GM10266 (cell line): Measurements from ENCODE around the gene PHYKPL.

Experiments used
- DNase-seq: peaks from one replicate; pipeline ENCODE4 v3.0.0; 2012; ENCODE audit errors: extremely low spot score
- TF ChIP-seq, protein P1 (sequence below): IDR thresholded peaks from 2 replicates; pipeline ENCODE4 v1.5.1; 2012; ENCODE audit warnings: mild to moderate bottlenecking, low read depth; ENCODE audit not compliant: control insufficient read depth, insufficient read depth; ENCODE audit errors: missing control alignments

PHYKPL gene

DNA sequence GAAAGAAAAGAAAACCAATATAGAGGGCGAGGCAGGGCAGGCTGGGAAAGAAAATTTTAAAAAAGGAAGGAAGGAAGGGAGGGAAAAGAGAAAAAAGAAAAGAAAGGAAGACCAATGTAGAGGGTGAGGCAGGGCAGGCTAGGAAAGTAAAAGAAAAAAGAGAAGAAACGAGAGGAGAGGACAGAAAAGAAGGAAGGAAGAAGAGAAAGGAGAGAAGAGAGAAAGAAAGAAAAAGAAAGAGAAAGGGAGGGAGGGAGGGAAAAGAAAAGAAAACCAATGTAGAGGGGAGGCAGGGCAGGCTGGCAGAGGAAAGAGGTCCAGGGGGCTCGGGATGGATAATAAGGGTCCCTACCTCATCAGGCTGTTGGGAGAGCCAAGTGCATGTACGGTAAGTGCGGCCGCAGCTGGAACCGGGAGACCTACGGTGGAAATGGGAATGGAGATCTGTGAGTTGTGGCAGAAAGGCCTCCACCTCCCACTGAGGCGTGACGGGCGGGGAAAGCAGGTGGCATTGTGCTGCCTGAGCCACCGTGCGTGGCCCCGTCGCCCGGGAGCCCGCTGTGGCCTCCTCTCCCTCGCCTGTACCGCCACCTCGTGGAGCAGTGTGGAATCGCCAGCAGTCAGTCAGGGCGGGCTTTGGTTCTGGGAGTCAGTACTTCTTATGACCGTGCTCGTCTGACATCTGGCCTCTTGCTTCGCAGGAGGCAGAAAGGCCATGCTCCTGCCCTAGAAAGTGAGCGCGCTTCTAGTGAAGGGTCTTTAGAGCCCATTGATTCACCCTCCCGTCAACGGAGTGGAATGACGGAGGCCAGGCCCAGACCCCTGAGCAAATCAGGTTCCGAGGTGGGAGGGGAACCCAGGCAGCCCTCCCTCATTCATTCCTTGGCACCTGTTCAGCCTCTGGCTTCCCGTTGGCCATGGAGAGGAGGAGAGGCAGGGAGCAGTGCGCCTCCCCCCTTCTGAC is 68.5 kb downstream of the PHYKPL start:
- DNase-seq, result peak; percentile 94
- TF ChIP-seq, protein P1, sequence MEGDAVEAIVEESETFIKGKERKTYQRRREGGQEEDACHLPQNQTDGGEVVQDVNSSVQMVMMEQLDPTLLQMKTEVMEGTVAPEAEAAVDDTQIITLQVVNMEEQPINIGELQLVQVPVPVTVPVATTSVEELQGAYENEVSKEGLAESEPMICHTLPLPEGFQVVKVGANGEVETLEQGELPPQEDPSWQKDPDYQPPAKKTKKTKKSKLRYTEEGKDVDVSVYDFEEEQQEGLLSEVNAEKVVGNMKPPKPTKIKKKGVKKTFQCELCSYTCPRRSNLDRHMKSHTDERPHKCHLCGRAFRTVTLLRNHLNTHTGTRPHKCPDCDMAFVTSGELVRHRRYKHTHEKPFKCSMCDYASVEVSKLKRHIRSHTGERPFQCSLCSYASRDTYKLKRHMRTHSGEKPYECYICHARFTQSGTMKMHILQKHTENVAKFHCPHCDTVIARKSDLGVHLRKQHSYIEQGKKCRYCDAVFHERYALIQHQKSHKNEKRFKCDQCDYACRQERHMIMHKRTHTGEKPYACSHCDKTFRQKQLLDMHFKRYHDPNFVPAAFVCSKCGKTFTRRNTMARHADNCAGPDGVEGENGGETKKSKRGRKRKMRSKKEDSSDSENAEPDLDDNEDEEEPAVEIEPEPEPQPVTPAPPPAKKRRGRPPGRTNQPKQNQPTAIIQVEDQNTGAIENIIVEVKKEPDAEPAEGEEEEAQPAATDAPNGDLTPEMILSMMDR, result peak; percentile 100

DNA sequence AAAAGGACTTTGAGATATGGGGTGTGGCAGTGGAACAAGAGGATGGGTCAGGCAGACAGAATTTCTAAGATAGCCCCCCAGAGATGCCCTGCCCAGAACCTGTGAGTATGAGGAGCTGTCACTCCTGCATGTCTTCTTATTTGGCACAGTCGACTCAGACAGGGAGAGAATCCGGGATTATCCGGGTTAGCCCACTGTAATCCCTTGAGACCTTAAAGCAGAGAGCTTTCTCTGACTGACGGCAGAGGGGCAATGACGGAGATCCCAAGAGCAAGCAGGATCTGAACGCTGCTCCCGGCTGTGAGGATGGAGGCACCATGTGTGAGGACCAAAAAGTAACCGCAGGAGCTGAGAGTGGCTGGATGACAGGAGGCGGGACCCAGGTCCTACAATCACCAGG is 70.1 kb downstream of the PHYKPL start:
- TF ChIP-seq, protein P1, result no peak
- no peak for DNase-seq

DNA sequence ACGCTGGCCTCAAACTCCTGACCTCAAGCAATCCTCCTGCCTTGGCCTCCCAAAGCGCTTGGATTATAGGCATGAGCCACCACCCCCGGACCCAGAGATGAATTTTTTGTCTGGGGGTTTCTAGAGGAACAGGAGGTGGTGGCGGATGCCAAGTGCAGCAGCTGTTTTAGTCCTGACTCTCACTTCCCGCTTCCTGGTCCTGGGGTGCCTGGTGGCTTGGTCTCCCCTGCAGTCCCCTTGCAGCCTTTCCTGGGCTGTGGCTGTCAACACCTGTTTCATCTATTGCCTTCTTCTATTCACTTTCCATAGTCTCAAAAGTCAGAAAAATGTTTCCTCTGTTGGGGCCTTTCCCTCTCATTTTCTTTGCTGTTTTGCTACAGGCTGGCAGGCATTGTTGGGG is 72.4 kb downstream of the PHYKPL start:
- TF ChIP-seq, protein P1, result no peak
- DNase-seq, result no peak
